HepG2 (cell line): ENCODE data around the gene CLMP. TPM values are rescaled to one million over a fixed set of nuclear protein-coding genes. Genes with fewer than 3 reads are reported as not detected.

Experiments used
- ARID5B ChIP-seq: IDR thresholded peaks from 2 replicates; pipeline ENCODE4 v1.4.0; 2020; ENCODE audit warnings: mild to moderate bottlenecking, missing genetic modification reagents
- GPBP1L1 ChIP-seq: sonication (generic); formaldehyde crosslinking; IDR thresholded peaks from 2 replicates; pipeline ENCODE4 v1.5.0; 2020; ENCODE audit warnings: mild to moderate bottlenecking, missing genetic modification reagents
- HES4 ChIP-seq: sonication (generic); formaldehyde crosslinking; IDR thresholded peaks from 2 replicates; pipeline ENCODE4 v1.9.0; 2021; ENCODE audit warnings: mild to moderate bottlenecking, missing genetic modification reagents, borderline replicate concordance
- KDM3A ChIP-seq: IDR thresholded peaks from 2 replicates; pipeline ENCODE4 v1.6.1; 2018; ENCODE audit warnings: low read depth, missing compliant biosample characterization
- KLF16 ChIP-seq, 2 experiments: sonication (generic) in 1 of 2; formaldehyde crosslinking in 1 of 2; IDR thresholded peaks; 2 replicates each; pipeline versions ENCODE4 v1.6.1 to v1.8.0; 2016 to 2023; ENCODE audit warnings: missing genetic modification reagents in 2 of 2, missing compliant biosample characterization in 1 of 2
- NR3C1 ChIP-seq: sonication (generic); formaldehyde crosslinking; IDR thresholded peaks from 2 replicates; pipeline ENCODE4 v1.4.0; 2020; ENCODE audit warnings: missing genetic modification reagents
- PREB ChIP-seq: sonication (generic); formaldehyde crosslinking; IDR thresholded peaks from 2 replicates; pipeline ENCODE4 v1.4.0; 2020; ENCODE audit warnings: missing genetic modification reagents
- TIGD3 ChIP-seq: sonication (generic); formaldehyde crosslinking; IDR thresholded peaks from 2 replicates; pipeline ENCODE4 v1.5.1; 2020; ENCODE audit warnings: mild to moderate bottlenecking, missing genetic modification reagents, borderline replicate concordance
- ZBTB1 ChIP-seq: sonication (generic); formaldehyde crosslinking; IDR thresholded peaks from 2 replicates; pipeline ENCODE4 v1.4.0; 2020; ENCODE audit warnings: missing genetic modification reagents, borderline replicate concordance
- ZNF513 ChIP-seq: sonication (generic); formaldehyde crosslinking; conservative IDR thresholded peaks from 2 replicates; pipeline ENCODE4 v1.5.0; 2020; ENCODE audit warnings: missing genetic modification reagents
- ZNF562 ChIP-seq: sonication (generic); formaldehyde crosslinking; IDR thresholded peaks from 2 replicates; pipeline ENCODE4 v1.8.0; 2022; ENCODE audit warnings: missing genetic modification reagents, borderline replicate concordance
- polyA plus RNA-seq, 8 experiments: library from polyadenylated mRNA; depleted of rRNA in 3 of 8; stranded (reverse) in 7 of 8; unstranded in 1 of 8; fragments of >200 nt; fragmentation: Illumina TruSeq in 4 of 8; extraction: Trizol in 4 of 8; gene quantifications; 2 replicates each; pipeline versions ENCODE4 v1.2.1 to v1.2.3, GENCODE V29; 2011 to 2016; ENCODE audit warnings: low read depth in 4 of 8, missing spikeins in 1 of 8, mixed read lengths in 1 of 8; ENCODE audit not compliant: insufficient read depth in 1 of 8
- total RNA-seq, 5 experiments: library from RNA; depleted of rRNA; stranded (reverse); fragments of >200 nt; fragmentation: Illumina TruSeq; extraction: Trizol; gene quantifications; 2 replicates each; pipeline ENCODE4 v1.2.3, GENCODE V29; 2016; ENCODE audit warnings: low read depth in 1 of 5
- TF ChIP-seq, protein P1 (sequence below): sonication (generic); formaldehyde crosslinking; IDR thresholded peaks from 2 replicates; pipeline ENCODE4 v1.5.0; 2020; ENCODE audit warnings: mild to moderate bottlenecking, missing genetic modification reagents
- TF ChIP-seq, protein P2 (sequence below): sonication (generic); formaldehyde crosslinking; IDR thresholded peaks from 2 replicates; pipeline ENCODE4 v1.4.0; 2020; ENCODE audit warnings: missing genetic modification reagents

CLMP gene
- total and polyA plus RNA-seq, 2 of the 13 experiments (the other 11 are each of a cell fraction or from before 2014, with no cell fraction given) = not detected

DNA sequence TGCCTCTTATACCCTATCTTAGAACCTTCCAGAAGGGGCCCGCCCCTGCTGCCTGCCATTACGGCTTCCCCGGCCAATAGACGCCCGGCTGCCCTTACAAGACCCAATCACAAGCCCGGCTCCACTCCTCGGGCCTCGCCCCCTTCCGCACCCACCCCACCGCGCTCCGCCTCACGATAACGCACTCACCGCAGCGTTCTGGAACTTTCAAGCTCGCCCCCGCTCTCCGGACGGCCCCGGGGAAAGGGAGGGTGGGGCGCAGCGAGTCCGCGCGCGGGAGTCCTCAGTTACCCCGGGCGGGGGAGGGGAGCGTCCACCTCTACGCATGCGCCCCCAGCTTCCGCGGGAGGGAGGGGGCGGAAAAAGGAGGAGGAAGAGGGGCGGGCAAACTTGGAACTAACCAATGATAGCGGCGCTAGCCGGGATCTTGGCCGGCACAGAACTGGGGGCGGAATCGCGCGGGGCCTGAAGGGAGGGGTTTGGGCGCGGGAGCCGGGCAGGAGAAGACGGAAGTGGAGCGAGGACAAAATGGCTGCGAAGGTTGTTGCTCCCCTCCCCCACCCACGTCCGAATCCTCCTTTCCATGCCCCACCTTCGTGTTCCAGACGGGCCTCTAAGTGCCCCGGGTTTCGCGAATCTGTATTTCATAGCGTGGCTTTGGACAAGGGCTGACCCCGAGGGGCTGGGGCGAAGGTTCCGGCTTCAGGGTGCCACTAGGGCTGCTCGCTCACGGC lies 132.7 kb downstream of the CLMP start (continued):
- TF ChIP-seq KLF16 (CRISPR knock-in tag; IDR thresholded peaks at IDR 0.05) = peak in 1 of 2 experiments; percentile 80; a peak in 1 of 4 replicates
- TF ChIP-seq, protein P1, sequence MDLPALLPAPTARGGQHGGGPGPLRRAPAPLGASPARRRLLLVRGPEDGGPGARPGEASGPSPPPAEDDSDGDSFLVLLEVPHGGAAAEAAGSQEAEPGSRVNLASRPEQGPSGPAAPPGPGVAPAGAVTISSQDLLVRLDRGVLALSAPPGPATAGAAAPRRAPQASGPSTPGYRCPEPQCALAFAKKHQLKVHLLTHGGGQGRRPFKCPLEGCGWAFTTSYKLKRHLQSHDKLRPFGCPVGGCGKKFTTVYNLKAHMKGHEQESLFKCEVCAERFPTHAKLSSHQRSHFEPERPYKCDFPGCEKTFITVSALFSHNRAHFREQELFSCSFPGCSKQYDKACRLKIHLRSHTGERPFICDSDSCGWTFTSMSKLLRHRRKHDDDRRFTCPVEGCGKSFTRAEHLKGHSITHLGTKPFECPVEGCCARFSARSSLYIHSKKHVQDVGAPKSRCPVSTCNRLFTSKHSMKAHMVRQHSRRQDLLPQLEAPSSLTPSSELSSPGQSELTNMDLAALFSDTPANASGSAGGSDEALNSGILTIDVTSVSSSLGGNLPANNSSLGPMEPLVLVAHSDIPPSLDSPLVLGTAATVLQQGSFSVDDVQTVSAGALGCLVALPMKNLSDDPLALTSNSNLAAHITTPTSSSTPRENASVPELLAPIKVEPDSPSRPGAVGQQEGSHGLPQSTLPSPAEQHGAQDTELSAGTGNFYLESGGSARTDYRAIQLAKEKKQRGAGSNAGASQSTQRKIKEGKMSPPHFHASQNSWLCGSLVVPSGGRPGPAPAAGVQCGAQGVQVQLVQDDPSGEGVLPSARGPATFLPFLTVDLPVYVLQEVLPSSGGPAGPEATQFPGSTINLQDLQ (CRISPR knock-in tag) = no peak
- no peak for TF ChIP-seq ZNF562
- TF ChIP-seq ZBTB1 (CRISPR knock-in tag) = no peak
- TF ChIP-seq ZNF513 (CRISPR knock-in tag) = no peak
- no peak for TF ChIP-seq HES4
- no peak for TF ChIP-seq NR3C1 (CRISPR knock-in tag)
- no peak for TF ChIP-seq GPBP1L1 (CRISPR knock-in tag)
- TF ChIP-seq PREB (CRISPR knock-in tag) = no peak
- peak; percentile 42; the same call in 1 of the 2 replicates for TF ChIP-seq ARID5B (CRISPR knock-in tag)
- no peak for TF ChIP-seq TIGD3 (CRISPR knock-in tag)
- TF ChIP-seq, protein P2, sequence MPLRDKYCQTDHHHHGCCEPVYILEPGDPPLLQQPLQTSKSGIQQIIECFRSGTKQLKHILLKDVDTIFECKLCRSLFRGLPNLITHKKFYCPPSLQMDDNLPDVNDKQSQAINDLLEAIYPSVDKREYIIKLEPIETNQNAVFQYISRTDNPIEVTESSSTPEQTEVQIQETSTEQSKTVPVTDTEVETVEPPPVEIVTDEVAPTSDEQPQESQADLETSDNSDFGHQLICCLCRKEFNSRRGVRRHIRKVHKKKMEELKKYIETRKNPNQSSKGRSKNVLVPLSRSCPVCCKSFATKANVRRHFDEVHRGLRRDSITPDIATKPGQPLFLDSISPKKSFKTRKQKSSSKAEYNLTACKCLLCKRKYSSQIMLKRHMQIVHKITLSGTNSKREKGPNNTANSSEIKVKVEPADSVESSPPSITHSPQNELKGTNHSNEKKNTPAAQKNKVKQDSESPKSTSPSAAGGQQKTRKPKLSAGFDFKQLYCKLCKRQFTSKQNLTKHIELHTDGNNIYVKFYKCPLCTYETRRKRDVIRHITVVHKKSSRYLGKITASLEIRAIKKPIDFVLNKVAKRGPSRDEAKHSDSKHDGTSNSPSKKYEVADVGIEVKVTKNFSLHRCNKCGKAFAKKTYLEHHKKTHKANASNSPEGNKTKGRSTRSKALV (CRISPR knock-in tag) = no peak
- TF ChIP-seq KDM3A = peak; percentile 73
